ENCODE results near the gene EHMT1. TPM values are rescaled to one million over a fixed set of nuclear protein-coding genes. Genes with fewer than 3 reads are reported as not detected.
A peak's percentile ranks its signal among the peaks of the same experiment; 100 is the strongest.

The EHMT1 gene
- total RNA-seq, 1 experiment from 2014 or later: 112 TPM

- Histone ChIP-seq H3K18ac (ENCODE audit: insufficient read length, low read depth, low read length) (no peak overlapping the region), H3K23ac (ENCODE audit: insufficient read length, low read depth, low read length) (no peak overlapping the region), H4K20me1 (ENCODE audit: control insufficient read depth, insufficient read depth, insufficient read length) (no peaks in the 10 kb centered on the region), H2BK120ac (ENCODE audit: low read depth, low read length, poor library complexity, severe bottlenecking) (no peak overlapping the region), H2BK20ac (ENCODE audit: low read depth, low read length, poor library complexity, severe bottlenecking) (no peak overlapping the region), H2BK15ac (ENCODE audit: low read depth, low read length) (no peak overlapping the region), H2BK5ac (ENCODE audit: insufficient read length, low read length) (no peak overlapping the region), H3K9me3 (ENCODE audit: control insufficient read depth, low read depth, low read length) (no peaks in the 10 kb centered on the region), H4K8ac (replicated peaks; ENCODE audit: insufficient read length, low read depth, low read length) (no peak overlapping the region), H3K4me2 (ENCODE audit: insufficient read depth, insufficient read length, low read length) (no peak overlapping the region), H2AK5ac (ENCODE audit: insufficient read length, low read length) (no peak overlapping the region), H3K79me1 (ENCODE audit: insufficient read depth, low read depth, low read length, poor library complexity, severe bottlenecking) (peaks cover 17% of the 10 kb centered on the region), H3K14ac (ENCODE audit: insufficient read depth, low read length) (no peak overlapping the region), H3K79me2 (ENCODE audit: insufficient read depth, low read length) (peaks cover 10% of the 10 kb centered on the region; the same call in 1 of the 2 replicates), H3K27me3 (ENCODE audit: insufficient read depth, low read length) (no peaks in the 10 kb centered on the region), H3K27ac (ENCODE audit: insufficient read length, low read depth, low read length) (no peak overlapping the region), H4K5ac (ENCODE audit: insufficient read length, low read depth, low read length) (no peak overlapping the region), H3K9ac (ENCODE audit: extremely low read depth, insufficient read length, low read length) (no peak overlapping the region), H2AFZ (ENCODE audit: low read length) (no peak overlapping the region), H3K56ac (ENCODE audit: insufficient read length, low read depth, low read length) (no peak overlapping the region), H4K91ac (ENCODE audit: insufficient read length, low read depth, low read length) (no peak overlapping the region), H3K4ac (ENCODE audit: low read depth, low read length) (no peak overlapping the region), H3K23me2 (ENCODE audit: insufficient read length, low read depth, low read length, poor library complexity, severe bottlenecking) (peaks cover 12% of the 10 kb centered on the region), H3T11ph (ENCODE audit: low read length) (no peak overlapping the region), H2BK12ac (ENCODE audit: insufficient read length, low read depth, low read length) (no peak overlapping the region), H3K4me1 (ENCODE audit: insufficient read depth, low read length) (peaks cover 4% of the 10 kb centered on the region; the same call in 1 of the 2 replicates)
- H3K27ac Mint-ChIP-seq: no peak overlapping the region
- peaks cover 22 to 28% of the 10 kb centered on the region in 2 experiments for H3K4me1 Mint-ChIP-seq
- H3K36me3 Mint-ChIP-seq (ENCODE audit: insufficient read depth in 1 of 3, low read depth in 3 of 3): peaks cover 39 to 60% (median 49%) of the 10 kb centered on the region in 3 experiments
- peak overlapping the region; percentile 34 to 57; a peak in 2 of 5 replicates for H3K4me3 Mint-ChIP-seq
- TF ChIP-seq CTCF (conservative IDR thresholded peaks at IDR 0.05): no peak
- WGBS (ENCODE audit: extremely low coverage, insufficient read length, low lambda C conversion rate): no CpG with 5 or more reads among the region's 12 CpGs
- H3K27me3 Mint-ChIP-seq (ENCODE audit: low read depth): no peaks in the 10 kb centered on the region
- H3K9me3 Mint-ChIP-seq: no peaks in the 10 kb centered on the region
- no peak for DNase-seq
These were observed 42.9 kb upstream of the EHMT1 start for GRCh38 chr9:137575716-137576411.

All from H9 (cell line).